HG02885 (cell line): ENCODE measurements around the gene PDE11A.

Source experiments
- ATAC-seq: cut with Tn5 transposase; IDR thresholded peaks from one replicate; pipeline ENCODE4 v1.9.1; 2021; ENCODE audit warnings: mild to moderate bottlenecking; ENCODE audit not compliant: unreplicated experiment, poor library complexity

The PDE11A gene

GRCh38 chr2:177939211-177939610, 133.4 kb downstream of the PDE11A start:
- no peak for ATAC-seq

DNA sequence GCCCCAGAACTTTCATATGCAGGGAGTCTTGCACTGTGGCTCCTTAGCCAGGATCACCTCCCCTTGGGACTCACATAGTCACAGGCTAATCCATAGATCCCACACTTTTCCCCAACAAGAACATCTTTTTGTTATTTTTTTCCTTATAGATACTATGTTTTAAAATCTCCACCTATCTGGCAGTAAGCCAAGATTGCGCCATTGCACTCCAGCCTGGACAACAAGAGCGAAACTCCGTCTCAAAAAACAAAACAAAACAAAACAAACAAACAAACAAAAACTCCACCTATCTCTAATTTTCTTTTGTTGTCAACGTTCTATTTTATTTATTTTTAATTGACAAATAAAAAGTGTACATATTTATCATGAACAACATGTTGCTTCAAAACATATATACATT, 141.7 kb downstream of the PDE11A start:
- no peak for ATAC-seq

DNA sequence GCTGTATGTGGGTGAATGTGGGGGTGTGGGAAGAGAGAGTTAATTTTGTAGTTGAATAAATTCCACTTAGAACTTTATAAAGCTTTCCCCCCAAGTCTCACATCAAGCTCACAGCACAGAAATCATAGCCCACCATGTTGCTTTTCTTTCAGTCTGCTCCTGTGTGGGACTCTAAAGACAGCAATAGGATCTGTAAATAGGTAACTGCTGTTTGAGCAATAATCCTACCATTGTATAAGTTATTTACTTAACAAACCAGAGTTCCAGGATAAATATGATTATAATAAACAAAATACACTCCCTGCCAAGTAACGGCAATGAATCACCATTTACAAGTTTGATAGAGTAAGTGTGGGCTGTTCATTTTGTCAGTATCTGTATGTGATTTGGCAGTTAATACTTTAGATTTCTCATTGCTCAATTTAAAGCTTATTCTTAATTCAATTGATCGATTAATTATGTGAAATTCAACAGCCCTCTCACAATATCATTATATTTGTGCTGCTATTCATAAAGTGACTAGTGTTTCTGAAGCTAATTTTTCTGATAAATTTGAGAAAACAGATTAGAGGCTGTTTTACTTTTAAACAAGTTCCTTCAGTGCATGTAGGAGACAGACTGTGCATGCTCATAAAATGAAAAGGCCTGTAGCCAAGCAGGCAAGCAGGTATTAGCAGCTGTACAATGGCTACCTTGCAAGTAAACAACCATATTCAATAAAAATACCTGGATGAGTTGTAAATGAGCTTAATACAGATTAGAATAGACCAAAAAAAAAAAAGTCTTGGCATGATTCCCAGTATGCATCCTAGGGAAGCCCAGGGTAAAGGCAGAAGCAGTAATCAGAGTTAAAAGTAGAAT, 142.7 kb downstream of the PDE11A start:
- ATAC-seq = no peak

GRCh38 chr2:177923323-177923722, 149.3 kb downstream of the PDE11A start:
- ATAC-seq = no peak

GRCh38 chr2:177921726-177922125, 150.9 kb downstream of the PDE11A start:
- no peak for ATAC-seq

DNA sequence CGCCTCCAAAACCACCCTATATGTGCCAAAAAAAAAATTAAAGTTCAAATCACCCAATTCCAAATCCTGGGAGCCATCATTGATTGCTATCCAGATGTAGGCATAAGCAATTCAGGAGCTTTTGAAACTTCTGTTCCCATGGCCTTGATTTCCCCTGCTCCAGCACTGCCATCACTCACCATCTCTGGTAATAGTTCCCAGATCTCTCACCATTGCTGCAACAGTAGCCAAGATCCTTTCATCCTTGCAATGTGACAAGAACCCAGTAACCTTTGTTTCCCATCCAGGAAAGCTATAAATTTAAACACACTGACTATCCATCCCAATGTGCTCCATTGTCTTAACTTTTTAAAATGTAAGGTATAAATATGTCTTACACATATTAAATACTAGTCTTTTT, 155.4 kb downstream of the PDE11A start:
- ATAC-seq = no peak

GRCh38 chr2:177916342-177916741, 156.2 kb downstream of the PDE11A start:
- ATAC-seq = no peak

DNA sequence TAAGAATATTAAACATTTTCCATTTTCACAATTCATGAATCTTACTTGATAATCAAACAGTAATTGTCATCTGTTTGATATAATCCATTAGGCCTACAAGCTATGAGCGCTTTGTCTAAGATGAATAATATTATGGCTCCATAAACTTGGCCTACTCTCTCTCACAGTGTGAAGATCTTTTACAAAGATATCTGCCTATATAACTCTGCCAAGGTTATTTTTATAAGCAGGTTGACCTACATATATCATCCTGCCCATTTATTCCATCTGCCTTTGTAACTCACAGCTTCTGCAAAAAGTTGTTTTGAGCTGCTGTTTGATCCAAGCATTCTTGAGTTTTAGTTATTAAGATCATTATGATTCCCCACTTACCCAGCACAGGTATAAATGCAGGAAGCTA, 158.3 kb downstream of the PDE11A start:
- ATAC-seq = no peak

- ATAC-seq = no peak
These were observed 162.6 kb downstream of the PDE11A start for GRCh38 chr2:177909962-177910361.

DNA sequence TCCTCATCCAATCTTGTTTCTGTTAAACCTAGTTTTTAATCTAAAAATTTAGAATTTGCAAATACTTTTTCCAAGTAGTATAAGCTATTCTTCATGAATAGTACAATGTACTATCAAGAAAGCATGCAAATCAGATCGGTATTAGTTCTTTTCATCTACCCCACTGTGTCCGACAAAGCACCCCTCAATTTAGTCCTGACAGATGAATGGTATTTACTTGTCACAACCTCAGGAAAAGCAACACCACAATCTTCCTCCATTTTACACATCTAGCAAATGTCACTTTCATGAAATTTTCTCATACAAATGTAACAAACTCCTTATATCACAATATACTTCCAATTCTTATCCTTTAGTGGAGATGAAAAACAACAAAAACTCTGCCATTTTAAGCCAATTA, 163.8 kb downstream of the PDE11A start:
- no peak for ATAC-seq

- ATAC-seq = no peak
These were observed 164.4 kb downstream of the PDE11A start for GRCh38 chr2:177908182-177908581.

DNA sequence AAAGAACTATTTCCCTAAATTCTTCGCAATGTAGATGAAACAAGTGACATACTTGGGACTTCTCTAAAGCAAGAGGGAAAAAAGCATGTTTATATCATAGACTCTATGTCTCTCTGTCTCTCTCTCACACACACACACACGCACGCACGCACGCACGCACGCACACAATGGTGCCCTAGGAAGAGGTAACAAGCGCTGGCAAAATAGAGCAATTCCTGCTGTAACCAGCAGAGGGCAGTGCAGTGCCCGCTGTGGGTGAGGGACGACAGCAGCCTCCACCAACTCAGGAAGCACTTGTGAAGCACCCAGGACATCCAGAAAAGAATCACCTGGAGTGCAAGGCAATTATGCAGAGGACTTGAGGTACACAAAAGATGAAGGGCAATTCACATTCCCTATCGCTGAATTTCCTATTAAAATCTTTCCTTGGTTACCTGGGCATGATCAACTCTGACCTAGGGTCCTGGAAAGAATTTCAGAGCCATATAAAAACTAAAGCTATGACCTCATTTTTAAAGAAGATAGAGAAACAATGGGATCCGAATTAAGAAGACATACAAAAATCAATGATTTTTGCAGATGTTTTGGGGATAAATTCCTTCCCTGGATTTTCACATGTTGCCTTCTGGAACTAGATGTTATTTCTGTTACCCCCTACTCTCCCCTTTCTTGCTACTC, 166.4 kb downstream of the PDE11A start:
- peak; percentile 91 for ATAC-seq

GRCh38 chr2:177905640-177906039, 166.9 kb downstream of the PDE11A start:
- no peak for ATAC-seq

GRCh38 chr2:177902395-177903163, 170.0 kb downstream of the PDE11A start:
- ATAC-seq = no peak

GRCh38 chr2:177900082-177900481, 172.5 kb downstream of the PDE11A start:
- no peak for ATAC-seq

GRCh38 chr2:177897278-177897677, 175.3 kb downstream of the PDE11A start:
- no peak for ATAC-seq

- ATAC-seq = no peak
These were observed 176.0 kb downstream of the PDE11A start for GRCh38 chr2:177896587-177896986.

DNA sequence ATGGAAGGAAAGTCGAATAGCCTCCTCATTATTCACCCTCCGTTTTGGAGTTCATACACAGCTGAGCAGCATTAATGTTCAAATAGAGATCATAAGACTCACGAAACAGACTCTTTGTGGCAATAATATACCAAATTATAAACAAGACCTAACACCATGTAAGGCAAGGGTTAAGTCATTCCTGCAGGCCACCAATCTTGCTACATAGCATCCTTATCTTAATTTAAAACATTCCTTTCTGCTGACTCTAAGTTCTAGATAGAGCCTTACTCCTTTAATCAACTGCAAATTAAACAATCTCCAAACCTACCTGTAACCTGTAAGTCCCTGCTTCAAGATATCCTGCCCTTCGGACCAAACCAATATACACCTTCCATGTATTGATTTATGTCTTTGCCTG, 178.0 kb downstream of the PDE11A start:
- ATAC-seq = no peak

DNA sequence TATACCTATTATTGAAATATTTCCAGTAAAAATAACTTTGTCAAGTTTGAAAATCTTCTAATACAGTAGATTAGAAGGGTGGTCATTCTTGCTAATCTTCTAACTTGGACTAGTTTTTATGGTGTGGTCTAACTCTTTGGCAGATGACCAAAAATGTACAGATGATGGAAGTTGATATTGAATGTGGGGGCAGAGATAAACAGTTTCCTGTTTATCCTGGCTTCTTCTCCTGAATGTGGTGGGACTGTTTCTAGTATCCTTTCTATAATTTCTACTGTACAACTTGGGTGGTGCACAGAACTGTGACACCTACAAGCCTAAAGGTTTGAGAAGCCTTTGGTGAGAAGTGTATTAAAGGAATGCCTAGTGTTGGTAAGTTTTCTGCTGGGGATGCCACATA, 178.7 kb downstream of the PDE11A start:
- no peak for ATAC-seq

GRCh38 chr2:177891533-177891932, 181.0 kb downstream of the PDE11A start:
- ATAC-seq = no peak

DNA sequence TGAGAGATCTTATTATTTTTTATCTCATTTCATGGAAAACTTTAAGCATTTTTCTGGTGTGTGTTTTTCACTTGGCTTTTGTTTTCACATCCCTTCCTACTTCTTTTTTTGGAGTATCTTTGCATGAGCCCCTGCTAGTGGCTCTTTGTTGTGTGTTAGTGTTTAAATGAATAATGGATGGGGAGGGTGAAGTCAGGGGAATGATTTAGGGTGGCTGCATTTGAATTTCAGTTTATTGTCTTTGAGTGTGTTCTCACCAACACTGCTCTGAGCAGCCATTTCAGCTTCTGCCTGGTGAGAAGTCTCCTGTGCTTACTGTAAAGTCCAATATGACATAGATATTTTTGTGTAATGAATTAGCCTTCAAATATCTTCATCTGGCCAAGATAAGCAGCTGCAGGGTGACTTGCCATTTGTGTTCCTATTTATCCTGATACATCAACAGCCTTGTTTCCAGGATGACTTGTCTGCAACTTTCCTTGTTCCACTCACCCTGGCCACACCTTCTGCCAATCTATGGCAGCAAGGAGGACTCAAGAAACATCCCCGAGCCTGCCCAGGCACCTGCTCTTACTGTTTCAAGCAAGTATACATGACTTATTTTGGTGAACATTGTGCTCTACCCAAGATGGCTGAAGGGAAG, 182.6 kb downstream of the PDE11A start:
- no peak for ATAC-seq
